DND-41 (cell line): ENCODE results near the gene IL17RB.

Source experiments
- EZH2 ChIP-seq: IDR thresholded peaks from 3 replicates; pipeline ENCODE4 v1.6.1; 2012; ENCODE audit warnings: borderline replicate concordance, low read depth, mild to moderate bottlenecking, moderate library complexity, low read length, inconsistent platforms; ENCODE audit not compliant: severe bottlenecking
- TF ChIP-seq, protein P1 (sequence below): IDR thresholded peaks from 2 replicates; pipeline ENCODE4 v1.5.1; 2012; ENCODE audit warnings: borderline replicate concordance, low read length, moderate library complexity, mild to moderate bottlenecking; ENCODE audit not compliant: poor library complexity, severe bottlenecking; ENCODE audit errors: extremely low read depth

GRCh38 chr3:53856964-53857363 lies 10.6 kb downstream of the IL17RB start:
- TF ChIP-seq, protein P1, sequence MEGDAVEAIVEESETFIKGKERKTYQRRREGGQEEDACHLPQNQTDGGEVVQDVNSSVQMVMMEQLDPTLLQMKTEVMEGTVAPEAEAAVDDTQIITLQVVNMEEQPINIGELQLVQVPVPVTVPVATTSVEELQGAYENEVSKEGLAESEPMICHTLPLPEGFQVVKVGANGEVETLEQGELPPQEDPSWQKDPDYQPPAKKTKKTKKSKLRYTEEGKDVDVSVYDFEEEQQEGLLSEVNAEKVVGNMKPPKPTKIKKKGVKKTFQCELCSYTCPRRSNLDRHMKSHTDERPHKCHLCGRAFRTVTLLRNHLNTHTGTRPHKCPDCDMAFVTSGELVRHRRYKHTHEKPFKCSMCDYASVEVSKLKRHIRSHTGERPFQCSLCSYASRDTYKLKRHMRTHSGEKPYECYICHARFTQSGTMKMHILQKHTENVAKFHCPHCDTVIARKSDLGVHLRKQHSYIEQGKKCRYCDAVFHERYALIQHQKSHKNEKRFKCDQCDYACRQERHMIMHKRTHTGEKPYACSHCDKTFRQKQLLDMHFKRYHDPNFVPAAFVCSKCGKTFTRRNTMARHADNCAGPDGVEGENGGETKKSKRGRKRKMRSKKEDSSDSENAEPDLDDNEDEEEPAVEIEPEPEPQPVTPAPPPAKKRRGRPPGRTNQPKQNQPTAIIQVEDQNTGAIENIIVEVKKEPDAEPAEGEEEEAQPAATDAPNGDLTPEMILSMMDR: no peak
- TF ChIP-seq EZH2: no peak
